BE2C (cell line): ENCODE results near the gene DDX19B.

Experiments used
- DNase-seq: peaks from one replicate; pipeline ENCODE4 v3.0.0-alpha.2; 2020
- H3K27me3 ChIP-seq: fragments of 250-450 bp; sonication (Bioruptor Pico); 2 replicates; pipeline ENCODE4 v1.5.1; 2020; ENCODE audit warnings: mild to moderate bottlenecking
- H3K36me3 ChIP-seq: fragments of 250-450 bp; sonication (Bioruptor Pico); 2 replicates; pipeline ENCODE4 v1.5.1; 2020; ENCODE audit warnings: mild to moderate bottlenecking
- H3K4me1 ChIP-seq: fragments of 250-450 bp; sonication (Bioruptor Pico); 2 replicates; pipeline ENCODE4 v1.5.1; 2020
- H3K4me3 ChIP-seq: 2 replicates; pipeline ENCODE4 v1.5.1; 2011; ENCODE audit warnings: low read depth, low read length
- H3K9me3 ChIP-seq: fragments of 250-450 bp; sonication (Bioruptor Pico); 2 replicates; pipeline ENCODE4 v1.5.1; 2020
- CTCF ChIP-seq: IDR thresholded peaks from 2 replicates; pipeline ENCODE4 v1.5.1; 2012; ENCODE audit warnings: mild to moderate bottlenecking, low read depth, low read length

DDX19B gene

DNA sequence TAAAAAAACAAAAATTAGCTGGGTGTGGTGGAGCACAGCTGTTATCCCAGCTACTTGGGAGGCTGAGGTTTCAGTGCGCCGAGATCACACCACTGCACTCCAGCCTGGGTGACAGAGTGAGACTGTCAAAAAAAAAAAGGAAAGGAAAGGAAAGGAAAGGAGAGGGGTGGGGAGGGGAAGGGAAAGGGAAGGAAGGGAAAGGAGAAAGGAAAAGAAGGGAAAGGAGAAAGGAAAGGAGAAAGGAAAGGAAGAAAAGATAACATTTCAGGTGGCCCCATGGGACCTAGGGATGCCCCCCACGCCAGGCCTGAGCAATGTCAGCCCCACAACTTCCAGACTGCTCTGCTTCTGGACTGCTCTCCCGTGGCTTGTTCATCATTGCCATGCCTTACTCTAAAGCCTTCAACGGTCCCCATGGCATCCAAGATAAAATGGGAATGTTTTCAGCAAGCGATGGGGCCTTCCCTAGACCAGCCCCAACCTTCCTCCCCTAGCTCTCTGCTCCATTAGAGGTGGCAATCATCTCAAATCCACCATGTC lies 84.5 kb downstream of the DDX19B start:
- H3K4me3 ChIP-seq = no peak overlapping the region
- H3K4me1 ChIP-seq = no peaks in the 10 kb centered on the region
- no peaks in the 10 kb centered on the region for H3K9me3 ChIP-seq
- no peak for DNase-seq
- H3K27me3 ChIP-seq = no peaks in the 10 kb centered on the region
- TF ChIP-seq CTCF = no peak
- H3K36me3 ChIP-seq = peaks cover 19% of the 10 kb centered on the region
